B cell (primary cell): ENCODE results near the gene C1QL1. TPM values are rescaled to one million over a fixed set of nuclear protein-coding genes. Genes with fewer than 3 reads are reported as not detected.

Experiments used
- ATAC-seq: fragments of 200-7000 bp; cut with Tn5 transposase; one replicate; pipeline ENCODE4 v1.10.0; 2021; ENCODE audit warnings: low read depth, mild to moderate bottlenecking, moderate number of reproducible peaks, moderate library complexity
- CTCF ChIA-PET: fragments of 350-600 bp; sonication (Branson Sonifier 250); formaldehyde crosslinking; loops from one replicate; lab custom pipeline; 2021; ENCODE audit warnings: antibody characterized with exemption, inconsistent platforms; lab: Charles Lee
- POLR2A ChIA-PET: fragments of 350-600 bp; sonication (Branson Sonifier 250); formaldehyde crosslinking; loops from one replicate; lab custom pipeline; 2021; ENCODE audit warnings: antibody characterized with exemption; lab: Charles Lee
- DNase-seq: peaks from one replicate; pipeline ENCODE4 v3.0.0; 2013
- H2AFZ ChIP-seq: 2 replicates; pipeline ENCODE4 v1.6.1; 2012; ENCODE audit warnings: mild to moderate bottlenecking, low read depth, low read length; ENCODE audit not compliant: insufficient read depth, poor library complexity, severe bottlenecking
- H3K27ac ChIP-seq, 2 donors: 1 replicate in 1 of 2; 2 replicates in 1 of 2; pipeline ENCODE4 v1.5.1; 2012 to 2013; ENCODE audit warnings: low read length in 2 of 2, mild to moderate bottlenecking in 2 of 2, moderate library complexity in 1 of 2
- H3K27me3 ChIP-seq, 4 experiments: fragments of 200-600 bp in 1 of 4; sonication (generic) in 1 of 4; replicated peaks in 1 of 4; 1 replicate in 2 of 4; 2 replicates in 2 of 4; pipeline versions ENCODE4 v1.6.1 to v1.7.0; 2013 to 2016; ENCODE audit warnings: low read length in 3 of 4, mild to moderate bottlenecking in 2 of 4, mixed read lengths in 1 of 4, moderate library complexity in 1 of 4; ENCODE audit not compliant: insufficient read depth in 4 of 4, control insufficient read depth in 3 of 4; ENCODE audit errors: control extremely low read depth in 1 of 4
- H3K36me3 ChIP-seq, 2 experiments: replicated peaks in 1 of 2; 1 replicate in 1 of 2; 2 replicates in 1 of 2; pipeline versions ENCODE4 v1.6.1 to v1.7.1; 2013; ENCODE audit warnings: low read length in 1 of 2; ENCODE audit not compliant: insufficient read depth in 2 of 2, control insufficient read depth in 1 of 2; ENCODE audit errors: control extremely low read depth in 1 of 2, extremely low read depth in 1 of 2
- H3K4me1 ChIP-seq, 2 donors: fragments of 200-600 bp in 1 of 2; sonication (generic) in 1 of 2; 1 replicate in 1 of 2; 2 replicates in 1 of 2; pipeline versions ENCODE4 v1.5.1 to v1.6.1; 2013 to 2017; ENCODE audit warnings: low read length in 2 of 2; ENCODE audit not compliant: control insufficient read depth in 2 of 2, insufficient read depth in 2 of 2
- H3K4me2 ChIP-seq: replicated peaks from 2 replicates; pipeline ENCODE3; 2012; ENCODE audit warnings: mild to moderate bottlenecking, low read depth, low read length; ENCODE audit not compliant: poor library complexity, severe bottlenecking
- H3K4me3 ChIP-seq, 5 experiments: fragments of 200-600 bp in 1 of 5; sonication (generic) in 1 of 5; 1 replicate in 3 of 5; 2 replicates in 2 of 5; pipeline versions ENCODE4 v1.5.1 to v1.7.0; 2011 to 2016; ENCODE audit warnings: low read length in 4 of 5, mild to moderate bottlenecking in 4 of 5, low read depth in 2 of 5, control low read depth in 1 of 5, moderate library complexity in 1 of 5; ENCODE audit not compliant: insufficient read depth in 1 of 5; ENCODE audit errors: control extremely low read depth in 1 of 5, extremely low read depth in 1 of 5
- H3K79me2 ChIP-seq: fragments of 200-600 bp; sonication (generic); one replicate; pipeline ENCODE4 v1.6.0; 2016; ENCODE audit warnings: low read length; ENCODE audit not compliant: control insufficient read depth, insufficient read depth
- H3K9ac ChIP-seq: fragments of 200-600 bp; sonication (generic); 2 replicates; pipeline ENCODE4 v1.6.1; 2017; ENCODE audit warnings: mild to moderate bottlenecking, low read length, moderate library complexity
- H3K9me3 ChIP-seq, 3 donors: one replicate each; pipeline versions ENCODE4 v1.6.1 to v1.7.1; 2013; ENCODE audit warnings: low read length in 2 of 3; ENCODE audit not compliant: control insufficient read depth in 2 of 3, insufficient read depth in 1 of 3; ENCODE audit errors: control extremely low read depth in 1 of 3
- H4K20me1 ChIP-seq: 2 replicates; pipeline ENCODE4 v1.6.0; 2012; ENCODE audit warnings: mild to moderate bottlenecking, low read length; ENCODE audit not compliant: insufficient read depth, control insufficient read depth, poor library complexity, severe bottlenecking
- H3K27ac Mint-ChIP-seq: one replicate; pipeline ENCODE4 v1.8.0; 2021; ENCODE audit warnings: mixed read lengths
- H3K27me3 Mint-ChIP-seq: one replicate; pipeline ENCODE4 v1.8.0; 2021; ENCODE audit warnings: mixed read lengths
- H3K4me1 Mint-ChIP-seq: one replicate; pipeline ENCODE4 v1.8.0; 2021; ENCODE audit warnings: mixed read lengths
- H3K4me3 Mint-ChIP-seq: one replicate; pipeline ENCODE4 v1.8.0; 2021; ENCODE audit warnings: mixed read lengths
- H3K9me3 Mint-ChIP-seq: one replicate; pipeline ENCODE4 v1.8.0; 2022; ENCODE audit warnings: mixed read lengths; ENCODE audit not compliant: insufficient read depth
- EZH2 ChIP-seq: IDR thresholded peaks from 2 replicates; pipeline ENCODE4 v1.6.1; 2012; ENCODE audit warnings: borderline replicate concordance, low read depth, mild to moderate bottlenecking, moderate library complexity, low read length; ENCODE audit not compliant: insufficient read depth, poor library complexity, severe bottlenecking
- WGBS: methylation state at CpG from one replicate; pipeline ENCODE4 v1.1.5; 2013; ENCODE audit warnings: missing lambda C conversion rate; ENCODE audit not compliant: insufficient coverage; 5-methylcytosine and 5-hydroxymethylcytosine counted together
- intact Hi-C: fragments of 100-400 bp; cut with micrococcal nuclease; formaldehyde crosslinking; loops from one replicate; pipeline ENCODE4 v1.10.0; 2022
- polyA plus RNA-seq: library from polyadenylated mRNA; depleted of rRNA; stranded (reverse); fragments of >200 nt; gene quantifications from 2 replicates; pipeline ENCODE4 v1.2.3, GENCODE V29; 2012
- total RNA-seq, 2 donors: library from RNA; stranded (reverse); fragments of 120-200 nt in 1 of 2; gene quantifications; 1 replicate in 1 of 2; 2 replicates in 1 of 2; pipeline versions ENCODE4 v1.2.3 to v1.2.4, GENCODE V29; 2013 to 2022
- TF ChIP-seq, protein P1 (sequence below): fragments of 200-600 bp; IDR thresholded peaks from one replicate; pipeline ENCODE4 v1.8.0; 2022; ENCODE audit warnings: antibody characterized with exemption, mild to moderate bottlenecking

C1QL1 gene
- total and polyA plus RNA-seq, 2 donors (not counting 1 experiment from before 2014, with no cell fraction given) = not detected

DNA sequence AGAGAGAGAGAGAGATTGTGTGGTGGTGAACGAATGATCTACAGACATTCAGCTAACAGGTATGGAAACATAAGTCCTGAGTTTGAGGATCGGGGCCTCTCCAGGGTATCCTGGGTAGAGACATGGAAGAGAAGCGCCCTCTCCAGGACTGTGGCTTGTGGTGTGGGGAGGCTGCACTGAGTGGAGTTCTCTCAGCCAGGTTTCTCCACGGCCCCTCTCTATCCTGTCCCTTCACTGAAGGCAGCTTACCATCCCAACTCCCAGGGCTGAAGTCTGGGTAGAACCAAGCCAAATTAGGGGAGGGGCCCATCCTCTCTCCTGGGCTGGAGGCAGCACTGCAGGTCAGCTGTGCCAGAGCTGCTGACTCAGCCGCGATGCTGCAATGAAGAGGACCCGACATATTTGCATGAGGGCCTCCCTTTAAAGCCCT lies 6.2 kb downstream of the C1QL1 start:
- peaks cover 16 to 29% of the 10 kb centered on the region in 2 donors for H3K4me1 ChIP-seq

DNA sequence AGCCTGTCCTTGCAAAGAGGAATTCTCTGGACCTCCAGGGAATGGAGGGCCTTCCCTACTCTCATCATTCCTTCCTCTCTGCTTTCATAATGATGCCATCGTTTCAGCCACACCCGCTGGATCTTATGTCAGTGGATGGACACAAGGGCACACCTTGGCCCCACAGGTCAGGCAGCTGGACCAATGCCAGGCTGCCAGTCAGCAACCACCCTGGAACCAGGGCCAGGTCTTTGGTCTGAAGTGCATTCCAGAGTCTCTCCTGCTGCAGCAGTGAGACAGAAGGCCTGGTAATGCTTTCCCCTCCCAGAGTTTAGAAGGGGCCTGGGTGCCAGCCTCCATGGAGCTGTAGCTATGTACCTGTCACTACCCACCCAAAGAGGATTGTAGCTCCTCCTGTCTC lies 7.4 kb downstream of the C1QL1 start:
- Histone ChIP-seq H4K20me1 (no peaks in the 10 kb centered on the region), H3K27ac (no peak overlapping the region), H3K4me3 (no peak overlapping the region), H3K4me2 (no peak overlapping the region), H2AFZ (no peak overlapping the region), H3K4me1 (peaks cover 9 to 18% of the 10 kb centered on the region in 2 donors), H3K27me3 (peaks cover 0 to 73% (median 21%) of the 10 kb centered on the region in 4 experiments), H3K9ac (no peak overlapping the region), H3K79me2 (no peaks in the 10 kb centered on the region), H3K36me3 (no peaks in the 10 kb centered on the region), H3K9me3 (peaks cover 0 to 7% (median 0%) of the 10 kb centered on the region in 3 donors)
- DNase-seq = no peak
- ChIA-PET CTCF (interaction anchor here (0.5 kb wide), 1 partner anchor 125 kb away, joined by 4 read pairs; no protein-coding TSS in a partner anchor), POLR2A (no interaction called here)
- Mint-ChIP-seq H3K9me3 (no peaks in the 10 kb centered on the region), H3K27me3 (peaks cover 61% of the 10 kb centered on the region), H3K27ac (no peak overlapping the region), H3K4me1 (peaks cover 9% of the 10 kb centered on the region), H3K4me3 (no peak overlapping the region)
- no peak for ATAC-seq
- no peak for TF ChIP-seq EZH2
- TF ChIP-seq, protein P1, sequence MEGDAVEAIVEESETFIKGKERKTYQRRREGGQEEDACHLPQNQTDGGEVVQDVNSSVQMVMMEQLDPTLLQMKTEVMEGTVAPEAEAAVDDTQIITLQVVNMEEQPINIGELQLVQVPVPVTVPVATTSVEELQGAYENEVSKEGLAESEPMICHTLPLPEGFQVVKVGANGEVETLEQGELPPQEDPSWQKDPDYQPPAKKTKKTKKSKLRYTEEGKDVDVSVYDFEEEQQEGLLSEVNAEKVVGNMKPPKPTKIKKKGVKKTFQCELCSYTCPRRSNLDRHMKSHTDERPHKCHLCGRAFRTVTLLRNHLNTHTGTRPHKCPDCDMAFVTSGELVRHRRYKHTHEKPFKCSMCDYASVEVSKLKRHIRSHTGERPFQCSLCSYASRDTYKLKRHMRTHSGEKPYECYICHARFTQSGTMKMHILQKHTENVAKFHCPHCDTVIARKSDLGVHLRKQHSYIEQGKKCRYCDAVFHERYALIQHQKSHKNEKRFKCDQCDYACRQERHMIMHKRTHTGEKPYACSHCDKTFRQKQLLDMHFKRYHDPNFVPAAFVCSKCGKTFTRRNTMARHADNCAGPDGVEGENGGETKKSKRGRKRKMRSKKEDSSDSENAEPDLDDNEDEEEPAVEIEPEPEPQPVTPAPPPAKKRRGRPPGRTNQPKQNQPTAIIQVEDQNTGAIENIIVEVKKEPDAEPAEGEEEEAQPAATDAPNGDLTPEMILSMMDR = no peak
- 91% methylated on average over 2 of the region's 2 CpGs for WGBS
- intact Hi-C loops = no loop called here

More for the DNA sequence above, 6.2 kb downstream of the C1QL1 start:
- 83% methylated on average over 1 of the region's 7 CpGs for WGBS
- peaks cover 0 to 17% (median 0%) of the 10 kb centered on the region in 3 donors for H3K9me3 ChIP-seq
- Mint-ChIP-seq H3K9me3 (no peaks in the 10 kb centered on the region), H3K4me3 (no peak overlapping the region), H3K27me3 (peaks cover 61% of the 10 kb centered on the region), H3K27ac (no peak overlapping the region), H3K4me1 (peaks cover 19% of the 10 kb centered on the region)
- no peaks in the 10 kb centered on the region for H3K79me2 ChIP-seq
- no peak overlapping the region for H3K4me3 ChIP-seq
- peaks cover 0 to 82% (median 30%) of the 10 kb centered on the region in 4 experiments for H3K27me3 ChIP-seq
- no peak for DNase-seq
- no peak overlapping the region for H3K4me2 ChIP-seq
- H4K20me1 ChIP-seq = peaks cover under 1% of the 10 kb centered on the region
- H3K36me3 ChIP-seq = no peaks in the 10 kb centered on the region
- ATAC-seq = no peak
- no peak for TF ChIP-seq EZH2
- TF ChIP-seq, protein P1 = no peak
- H3K27ac ChIP-seq = no peak overlapping the region
- no peak overlapping the region for H3K9ac ChIP-seq
- H2AFZ ChIP-seq = no peak overlapping the region
- CTCF ChIA-PET = interaction anchor here (0.8 kb wide), 1 partner anchor 42 kb away, joined by 3 read pairs; no protein-coding TSS in a partner anchor
- POLR2A ChIA-PET = no interaction called here
- intact Hi-C loops = no loop called here
